Gastroesophageal sphincter (tissue), 3 donors: Measurements from ENCODE around the gene APOO.

Source experiments
- EP300 ChIP-seq: sonication (generic); formaldehyde crosslinking; IDR thresholded peaks from one replicate; pipeline ENCODE4 v1.6.1; 2017; ENCODE audit warnings: antibody characterized with exemption, mild to moderate bottlenecking
- POLR2A ChIP-seq, 2 donors: fragments of 450-650 bp; IDR thresholded peaks; one replicate each; pipeline ENCODE4 v1.6.1; 2017; ENCODE audit warnings: antibody characterized with exemption in 2 of 2, mild to moderate bottlenecking in 2 of 2, moderate library complexity in 1 of 2
- POLR2AphosphoS5 ChIP-seq: sonication (generic); formaldehyde crosslinking; IDR thresholded peaks from one replicate; pipeline ENCODE4 v1.6.1; 2017; ENCODE audit warnings: antibody characterized with exemption
- TF ChIP-seq, protein P1 (sequence below), 4 experiments: fragments of 200-600 bp in 2 of 4; fragments of 450-650 bp in 2 of 4; sonication (generic) in 1 of 4; IDR thresholded peaks; one replicate each; pipeline ENCODE4 v1.5.1; 2017 to 2019; ENCODE audit warnings: antibody characterized with exemption in 4 of 4, mild to moderate bottlenecking in 2 of 4, moderate library complexity in 2 of 4

DNA sequence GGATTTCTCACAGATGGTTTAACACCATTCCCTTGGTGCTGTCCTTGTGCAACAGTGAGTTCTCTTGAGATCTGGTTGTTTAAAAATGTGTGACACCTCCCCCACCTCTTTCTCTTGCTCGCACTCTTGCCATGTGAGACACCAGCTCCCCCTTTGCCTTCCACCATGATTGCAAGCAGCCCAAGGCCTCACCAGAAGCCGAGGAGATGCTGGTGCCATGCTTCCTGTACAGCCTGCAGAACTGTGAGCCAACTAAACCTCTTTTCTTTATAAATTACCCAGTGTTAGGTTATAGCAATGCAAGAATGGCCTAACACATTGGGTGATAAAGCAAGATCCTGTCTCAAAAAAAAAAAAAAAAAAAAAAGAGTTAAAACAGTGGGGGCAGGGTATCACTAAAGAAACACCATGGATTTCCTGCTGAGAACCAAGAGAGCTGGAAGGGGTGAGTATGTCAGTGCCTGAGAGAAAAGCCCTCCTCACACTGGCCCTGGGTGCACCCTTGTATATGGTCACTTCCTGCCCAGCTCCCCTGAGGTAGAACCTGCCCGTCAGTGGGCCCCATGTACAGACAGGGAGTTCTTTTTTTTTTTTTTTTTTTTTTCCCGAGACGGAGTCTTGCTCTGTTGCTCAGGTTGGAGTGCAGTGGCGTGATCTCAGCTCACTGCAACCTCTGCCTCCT, 46.4 kb downstream of the APOO start:
- no peak for TF ChIP-seq EP300
- TF ChIP-seq, protein P1, sequence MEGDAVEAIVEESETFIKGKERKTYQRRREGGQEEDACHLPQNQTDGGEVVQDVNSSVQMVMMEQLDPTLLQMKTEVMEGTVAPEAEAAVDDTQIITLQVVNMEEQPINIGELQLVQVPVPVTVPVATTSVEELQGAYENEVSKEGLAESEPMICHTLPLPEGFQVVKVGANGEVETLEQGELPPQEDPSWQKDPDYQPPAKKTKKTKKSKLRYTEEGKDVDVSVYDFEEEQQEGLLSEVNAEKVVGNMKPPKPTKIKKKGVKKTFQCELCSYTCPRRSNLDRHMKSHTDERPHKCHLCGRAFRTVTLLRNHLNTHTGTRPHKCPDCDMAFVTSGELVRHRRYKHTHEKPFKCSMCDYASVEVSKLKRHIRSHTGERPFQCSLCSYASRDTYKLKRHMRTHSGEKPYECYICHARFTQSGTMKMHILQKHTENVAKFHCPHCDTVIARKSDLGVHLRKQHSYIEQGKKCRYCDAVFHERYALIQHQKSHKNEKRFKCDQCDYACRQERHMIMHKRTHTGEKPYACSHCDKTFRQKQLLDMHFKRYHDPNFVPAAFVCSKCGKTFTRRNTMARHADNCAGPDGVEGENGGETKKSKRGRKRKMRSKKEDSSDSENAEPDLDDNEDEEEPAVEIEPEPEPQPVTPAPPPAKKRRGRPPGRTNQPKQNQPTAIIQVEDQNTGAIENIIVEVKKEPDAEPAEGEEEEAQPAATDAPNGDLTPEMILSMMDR (IDR thresholded peaks at IDR 0.05) = no peak
- no peak for TF ChIP-seq POLR2A (IDR thresholded peaks at IDR 0.05)
- no peak for TF ChIP-seq POLR2AphosphoS5
